ENCODE results near the gene OPRL1.

DNA sequence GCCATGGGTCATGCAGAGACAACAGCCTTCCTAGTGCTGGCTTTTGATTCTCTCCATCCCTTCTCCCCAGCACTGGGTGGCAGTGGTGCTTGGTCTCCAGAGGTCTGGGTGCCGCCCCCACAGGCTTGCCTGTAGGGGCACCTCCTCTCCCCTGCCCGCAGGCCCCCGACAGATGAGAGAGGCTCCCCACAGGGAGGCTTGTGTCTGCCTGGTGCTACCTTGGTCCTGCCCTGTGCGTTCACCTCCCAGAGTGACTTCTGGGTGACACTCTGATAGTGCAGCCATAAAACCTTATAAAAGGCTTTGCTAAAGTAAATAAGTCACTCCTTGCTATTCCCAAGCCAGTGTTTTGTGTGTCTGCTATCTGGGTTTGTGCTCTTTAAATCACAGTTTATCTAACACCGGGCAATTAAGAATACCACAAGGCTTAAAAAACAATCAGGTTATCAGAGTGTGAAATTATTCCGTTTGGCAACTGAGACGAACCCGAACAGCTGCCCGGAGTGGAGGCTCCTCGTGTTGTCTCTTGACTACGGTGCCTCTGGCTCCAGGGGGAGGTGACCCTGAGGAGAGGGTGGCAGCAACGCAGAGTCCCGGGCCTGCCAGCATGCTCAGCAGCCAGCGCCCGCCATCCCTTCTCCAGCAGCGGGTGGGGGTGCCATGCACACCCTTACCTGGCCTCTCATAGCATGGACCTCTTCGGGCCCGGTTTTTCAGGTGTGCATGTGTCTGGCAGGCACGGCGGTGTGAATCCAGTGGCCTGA lies 49.3 kb upstream of the OPRL1 start:
- no peak for TF ChIP-seq EZH2 (IDR thresholded peaks at IDR 0.05; ENCODE audit: low read length, missing control alignments)
- TF ChIP-seq, protein P1, sequence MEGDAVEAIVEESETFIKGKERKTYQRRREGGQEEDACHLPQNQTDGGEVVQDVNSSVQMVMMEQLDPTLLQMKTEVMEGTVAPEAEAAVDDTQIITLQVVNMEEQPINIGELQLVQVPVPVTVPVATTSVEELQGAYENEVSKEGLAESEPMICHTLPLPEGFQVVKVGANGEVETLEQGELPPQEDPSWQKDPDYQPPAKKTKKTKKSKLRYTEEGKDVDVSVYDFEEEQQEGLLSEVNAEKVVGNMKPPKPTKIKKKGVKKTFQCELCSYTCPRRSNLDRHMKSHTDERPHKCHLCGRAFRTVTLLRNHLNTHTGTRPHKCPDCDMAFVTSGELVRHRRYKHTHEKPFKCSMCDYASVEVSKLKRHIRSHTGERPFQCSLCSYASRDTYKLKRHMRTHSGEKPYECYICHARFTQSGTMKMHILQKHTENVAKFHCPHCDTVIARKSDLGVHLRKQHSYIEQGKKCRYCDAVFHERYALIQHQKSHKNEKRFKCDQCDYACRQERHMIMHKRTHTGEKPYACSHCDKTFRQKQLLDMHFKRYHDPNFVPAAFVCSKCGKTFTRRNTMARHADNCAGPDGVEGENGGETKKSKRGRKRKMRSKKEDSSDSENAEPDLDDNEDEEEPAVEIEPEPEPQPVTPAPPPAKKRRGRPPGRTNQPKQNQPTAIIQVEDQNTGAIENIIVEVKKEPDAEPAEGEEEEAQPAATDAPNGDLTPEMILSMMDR (conservative IDR thresholded peaks at IDR 0.05 in 1 of 2, IDR thresholded peaks at IDR 0.05 in 1 of 2; ENCODE audit: low read depth in 1 of 2, low read length in 2 of 2) = no peak
